NT2/D1 (cell line): Measurements from ENCODE around the gene ZNF414.

Experiments used
- DNase-seq: peaks from one replicate; pipeline ENCODE4 v3.0.0-alpha.2; 2011; ENCODE audit warnings: low read depth, low spot score
- H3K27me3 ChIP-seq: 2 replicates; pipeline ENCODE4 v1.6.0; 2011; ENCODE audit warnings: mild to moderate bottlenecking; ENCODE audit not compliant: insufficient read length, insufficient read depth
- H3K36me3 ChIP-seq: 2 replicates; pipeline ENCODE4 v1.6.1; 2011; ENCODE audit warnings: mild to moderate bottlenecking, low read length, mixed read lengths; ENCODE audit not compliant: insufficient read depth, insufficient read length
- H3K4me1 ChIP-seq: 2 replicates; pipeline ENCODE4 v1.5.1; 2011; ENCODE audit not compliant: insufficient read depth, insufficient read length
- H3K4me3 ChIP-seq: 2 replicates; pipeline ENCODE4 v1.5.1; 2011; ENCODE audit warnings: low read depth; ENCODE audit not compliant: insufficient read length
- H3K9ac ChIP-seq: 2 replicates; pipeline ENCODE4 v1.6.0; 2011; ENCODE audit warnings: low read depth; ENCODE audit not compliant: insufficient read length
- H3K9me3 ChIP-seq: 2 replicates; pipeline ENCODE4 v1.5.1; 2011; ENCODE audit warnings: mild to moderate bottlenecking, low read length; ENCODE audit not compliant: insufficient read depth
- SUZ12 ChIP-seq: IDR thresholded peaks from 2 replicates; pipeline ENCODE4 v1.6.1; 2011; ENCODE audit not compliant: insufficient read length, insufficient read depth; ENCODE audit errors: extremely low read depth
- YY1 ChIP-seq: IDR thresholded peaks from 2 replicates; pipeline ENCODE4 v1.6.1; 2011; ENCODE audit not compliant: insufficient read length, insufficient read depth
- ZNF274 ChIP-seq: IDR thresholded peaks from 2 replicates; pipeline ENCODE4 v1.6.1; 2011; ENCODE audit warnings: mild to moderate bottlenecking, low read depth, low read length

The ZNF414 gene

GRCh38 chr19:8506402-8506957, 7.5 kb downstream of the ZNF414 start:
- H3K9me3 ChIP-seq = no peaks in the 10 kb centered on the region
- no peak for TF ChIP-seq SUZ12
- TF ChIP-seq YY1 = no peak
- no peak for TF ChIP-seq ZNF274
- H3K9ac ChIP-seq = peak overlapping the region; percentile 95
- no peak for DNase-seq
- H3K36me3 ChIP-seq = peaks cover 16% of the 10 kb centered on the region
- peaks cover 15% of the 10 kb centered on the region for H3K4me1 ChIP-seq
- peak overlapping the region; percentile 61 for H3K4me3 ChIP-seq
- no peaks in the 10 kb centered on the region for H3K27me3 ChIP-seq

DNA sequence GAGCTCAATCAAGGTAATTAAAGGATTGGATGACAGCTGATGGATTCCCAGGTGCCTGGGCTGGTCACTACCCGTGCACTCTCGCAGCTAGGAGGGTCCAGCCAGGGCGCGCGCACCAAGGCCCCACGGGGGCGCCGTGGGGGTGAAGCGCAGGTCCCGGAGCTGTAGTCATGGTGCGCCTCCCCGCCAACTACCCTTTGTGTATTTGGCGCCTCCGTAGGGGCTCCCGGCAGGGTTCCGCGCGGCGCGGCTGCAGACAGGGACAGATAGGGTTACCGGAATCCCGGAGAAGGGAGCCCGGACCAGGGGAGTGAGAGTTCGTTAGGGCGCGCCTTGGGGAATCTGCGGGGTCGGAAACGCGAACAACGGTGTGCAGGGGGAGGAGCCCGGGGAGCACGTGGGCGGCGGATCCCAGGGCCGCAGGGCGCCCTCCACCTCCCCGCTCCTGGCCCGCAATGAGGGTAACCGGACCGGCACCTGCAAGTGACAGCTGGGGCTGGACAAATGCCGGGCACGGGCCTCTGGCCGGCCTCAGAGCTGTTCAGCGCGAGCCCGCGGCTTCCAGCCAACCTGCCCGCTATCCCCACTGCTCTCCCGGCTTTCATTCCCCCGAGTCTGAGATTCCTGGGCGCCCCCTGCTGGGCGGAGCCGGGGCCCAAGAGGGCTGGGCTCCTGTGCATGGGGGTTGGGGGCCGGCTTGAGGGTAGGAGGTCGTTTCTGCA, 8.1 kb downstream of the ZNF414 start:
- DNase-seq = peak; percentile 74
- Histone ChIP-seq H3K4me3 (peak overlapping the region; percentile 61), H3K4me1 (peaks cover 16% of the 10 kb centered on the region), H3K36me3 (peaks cover 10% of the 10 kb centered on the region), H3K27me3 (no peaks in the 10 kb centered on the region), H3K9me3 (no peaks in the 10 kb centered on the region), H3K9ac (peak overlapping the region; percentile 95)
- TF ChIP-seq YY1 = no peak
- no peak for TF ChIP-seq ZNF274
- TF ChIP-seq SUZ12 = no peak

GRCh38 chr19:8504919-8505318, 9.0 kb downstream of the ZNF414 start:
- peaks cover 22% of the 10 kb centered on the region for H3K4me1 ChIP-seq
- no peak for TF ChIP-seq ZNF274
- TF ChIP-seq YY1 = no peak
- TF ChIP-seq SUZ12 = no peak
- no peaks in the 10 kb centered on the region for H3K27me3 ChIP-seq
- no peak overlapping the region for H3K4me3 ChIP-seq
- no peaks in the 10 kb centered on the region for H3K9me3 ChIP-seq
- no peak for DNase-seq
- H3K9ac ChIP-seq = peak overlapping the region; percentile 33
- peaks cover 4% of the 10 kb centered on the region for H3K36me3 ChIP-seq

DNA sequence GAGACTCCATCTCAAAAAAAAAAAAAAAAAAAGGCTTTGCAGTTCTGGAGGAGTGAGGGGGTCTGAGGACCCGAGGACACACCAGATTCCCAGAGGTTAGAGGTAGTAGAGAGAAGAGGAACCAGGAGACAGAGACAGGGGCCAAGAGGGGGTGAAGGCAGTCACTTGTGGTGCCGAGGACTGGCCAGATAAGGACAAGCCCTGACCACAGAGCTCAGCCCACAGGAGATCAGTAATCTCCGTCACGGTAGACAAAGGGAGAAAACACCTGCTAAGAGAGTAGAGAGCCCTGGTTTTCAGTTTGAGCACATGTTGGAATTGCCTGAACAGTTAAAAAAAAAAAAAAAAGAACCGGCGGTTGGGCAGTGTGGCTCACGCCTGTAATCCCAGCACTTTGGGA, 9.8 kb downstream of the ZNF414 start:
- peaks cover 4% of the 10 kb centered on the region for H3K36me3 ChIP-seq
- H3K27me3 ChIP-seq = no peaks in the 10 kb centered on the region
- no peak overlapping the region for H3K4me3 ChIP-seq
- H3K9me3 ChIP-seq = no peaks in the 10 kb centered on the region
- no peak for DNase-seq
- peaks cover 27% of the 10 kb centered on the region for H3K4me1 ChIP-seq
- TF ChIP-seq YY1 (no peak), SUZ12 (no peak), ZNF274 (no peak)
- no peak overlapping the region for H3K9ac ChIP-seq

DNA sequence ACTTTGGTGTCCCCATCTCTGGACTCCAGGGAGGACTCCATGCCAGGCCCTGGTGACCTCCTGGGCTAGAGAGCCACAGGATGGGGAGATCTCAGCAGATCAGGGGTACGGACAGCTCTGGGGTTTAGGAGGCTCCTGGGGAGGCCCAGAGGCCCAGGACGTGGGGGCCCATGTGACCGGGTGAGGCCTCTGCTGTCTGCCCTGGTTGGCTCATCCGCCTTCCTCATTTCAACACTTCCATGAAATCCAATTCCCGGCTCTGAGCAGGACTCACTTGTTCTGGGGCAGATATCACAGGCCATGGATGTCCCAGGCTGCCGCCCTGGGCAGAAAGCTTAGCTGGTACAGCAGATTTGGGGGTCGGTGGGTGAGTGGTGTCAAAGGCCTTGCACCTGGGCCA, 10.5 kb downstream of the ZNF414 start:
- Histone ChIP-seq H3K4me1 (peaks cover 32% of the 10 kb centered on the region), H3K4me3 (no peak overlapping the region), H3K27me3 (no peaks in the 10 kb centered on the region), H3K36me3 (peaks cover 4% of the 10 kb centered on the region), H3K9me3 (no peaks in the 10 kb centered on the region), H3K9ac (no peak overlapping the region)
- TF ChIP-seq ZNF274 (no peak), YY1 (no peak), SUZ12 (no peak)
- DNase-seq = no peak

DNA sequence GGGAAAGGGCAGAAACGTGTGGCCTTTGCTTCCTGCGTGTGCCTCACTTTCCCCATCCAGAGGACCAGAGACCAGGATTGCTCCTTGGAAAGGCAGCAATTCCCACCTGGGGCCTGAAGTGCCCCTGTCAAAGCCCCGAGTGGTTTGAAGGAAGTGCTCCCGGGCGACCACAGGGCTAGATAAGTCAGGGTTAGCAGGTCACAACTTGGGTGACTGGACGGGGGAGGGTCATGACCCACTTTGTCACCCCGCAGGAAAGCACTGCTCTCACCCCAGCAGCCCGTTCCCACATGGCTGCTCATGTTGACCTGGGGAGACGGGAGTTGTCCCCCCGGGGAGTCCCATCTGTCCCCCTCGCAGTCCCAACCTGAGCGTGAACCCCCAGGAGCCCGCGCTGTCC, 12.0 kb downstream of the ZNF414 start:
- Histone ChIP-seq H3K9ac (no peak overlapping the region), H3K9me3 (no peaks in the 10 kb centered on the region), H3K27me3 (no peaks in the 10 kb centered on the region), H3K4me1 (peaks cover 32% of the 10 kb centered on the region), H3K36me3 (no peaks in the 10 kb centered on the region), H3K4me3 (no peak overlapping the region)
- TF ChIP-seq SUZ12 = no peak
- DNase-seq = no peak

DNA sequence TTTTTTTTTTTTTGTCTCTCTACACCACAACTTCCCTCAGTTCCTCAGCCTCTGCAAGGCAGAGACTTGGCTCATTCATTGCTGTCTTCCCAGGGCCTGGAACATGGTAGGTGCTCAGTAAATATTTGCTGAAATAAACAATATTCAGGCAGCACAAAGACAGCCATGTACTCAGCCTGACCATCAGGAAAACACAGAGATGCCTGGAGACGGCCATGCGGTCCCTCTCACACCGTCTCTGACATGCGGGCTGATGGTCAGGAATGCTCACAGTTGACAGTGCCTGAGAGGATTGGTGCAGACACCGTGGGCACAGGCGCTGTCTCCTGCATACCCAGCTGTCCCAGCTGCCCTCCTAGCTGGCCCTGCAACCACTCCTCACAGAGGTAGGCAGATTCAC, 12.5 kb downstream of the ZNF414 start:
- DNase-seq = no peak

DNA sequence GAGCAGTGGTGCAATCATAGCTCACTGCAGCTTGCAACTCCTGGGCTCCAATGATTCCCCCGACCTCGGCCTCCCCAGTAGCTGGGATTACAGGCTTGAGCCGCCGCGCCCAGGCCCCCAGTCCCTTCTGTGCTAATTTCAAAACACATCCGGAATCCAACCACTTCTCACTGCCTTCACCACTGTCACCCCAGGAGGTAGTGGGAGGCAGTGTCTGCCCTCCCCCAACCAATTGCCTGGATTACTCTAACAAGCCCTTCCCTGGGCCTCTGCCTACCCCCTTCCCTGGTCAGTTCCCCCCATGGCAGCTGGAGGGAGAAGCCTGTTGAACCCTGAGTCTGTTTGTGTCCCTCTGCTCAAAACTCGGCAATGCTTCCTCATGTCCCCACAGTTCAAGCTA, 13.8 kb downstream of the ZNF414 start:
- H3K4me1 ChIP-seq = peaks cover 30% of the 10 kb centered on the region
- H3K9me3 ChIP-seq = no peaks in the 10 kb centered on the region
- H3K4me3 ChIP-seq = no peak overlapping the region
- H3K27me3 ChIP-seq = no peaks in the 10 kb centered on the region
- DNase-seq = peak; percentile 30
- TF ChIP-seq SUZ12 (no peak), ZNF274 (no peak), YY1 (no peak)
- no peaks in the 10 kb centered on the region for H3K36me3 ChIP-seq
- peak overlapping the region; percentile 44 for H3K9ac ChIP-seq

More for the DNA sequence above, 12.5 kb downstream of the ZNF414 start:
- no peak for TF ChIP-seq ZNF274
- no peak for TF ChIP-seq SUZ12
- no peak for TF ChIP-seq YY1
- H3K4me1 ChIP-seq = peaks cover 31% of the 10 kb centered on the region
- no peak overlapping the region for H3K4me3 ChIP-seq
- H3K9ac ChIP-seq = peak overlapping the region; percentile 46
- H3K9me3 ChIP-seq = no peaks in the 10 kb centered on the region
- H3K27me3 ChIP-seq = no peaks in the 10 kb centered on the region
- H3K36me3 ChIP-seq = no peaks in the 10 kb centered on the region
